Liver (tissue), 9 donors: ENCODE measurements around the gene RANBP3. TPM values are rescaled to one million over a fixed set of nuclear protein-coding genes. Genes with fewer than 3 reads are reported as not detected.

ENCODE experiments used
- DNase-seq: peaks from one replicate; pipeline ENCODE4 v3.0.0-alpha.2; 2017; ENCODE audit warnings: low spot score
- H3K27ac ChIP-seq, 2 donors: one replicate each; pipeline ENCODE4 v1.7.0; 2013; ENCODE audit warnings: inconsistent platforms in 2 of 2, low read length in 2 of 2, control low read depth in 1 of 2, low read depth in 1 of 2, mild to moderate bottlenecking in 1 of 2
- H3K27me3 ChIP-seq, 4 donors: one replicate each; pipeline versions ENCODE4 v1.6.1 to v1.7.0; 2013; ENCODE audit warnings: low read length in 3 of 4, inconsistent platforms in 1 of 4, mild to moderate bottlenecking in 1 of 4, moderate library complexity in 1 of 4; ENCODE audit not compliant: control insufficient read depth in 4 of 4, insufficient read depth in 4 of 4
- H3K36me3 ChIP-seq, 4 donors: one replicate each; pipeline versions ENCODE4 v1.6.1 to v1.7.0; 2013; ENCODE audit warnings: low read length in 3 of 4, mild to moderate bottlenecking in 3 of 4, low read depth in 1 of 4, moderate library complexity in 1 of 4; ENCODE audit not compliant: control insufficient read depth in 4 of 4, insufficient read depth in 3 of 4
- H3K4me1 ChIP-seq, 4 donors: one replicate each; pipeline versions ENCODE4 v1.6.1 to v1.7.0; 2013; ENCODE audit warnings: low read length in 3 of 4, mild to moderate bottlenecking in 3 of 4, moderate library complexity in 1 of 4; ENCODE audit not compliant: control insufficient read depth in 4 of 4, insufficient read depth in 4 of 4
- H3K4me3 ChIP-seq, 3 donors: one replicate each; pipeline versions ENCODE4 v1.6.1 to v1.7.0; 2013; ENCODE audit warnings: low read length in 3 of 3, control low read depth in 1 of 3, low read depth in 1 of 3, mild to moderate bottlenecking in 1 of 3
- H3K9ac ChIP-seq, 2 donors: one replicate each; pipeline ENCODE4 v1.7.0; 2013; ENCODE audit warnings: low read length in 2 of 2, mild to moderate bottlenecking in 2 of 2, moderate library complexity in 2 of 2, control low read depth in 1 of 2, low read depth in 1 of 2
- H3K9me3 ChIP-seq, 4 donors: one replicate each; pipeline versions ENCODE4 v1.6.1 to v1.7.0; 2013; ENCODE audit warnings: low read length in 3 of 4; ENCODE audit not compliant: control insufficient read depth in 4 of 4
- ATF3 ChIP-seq: IDR thresholded peaks from 2 replicates; pipeline ENCODE4 v1.6.1; 2016; ENCODE audit warnings: antibody characterized with exemption
- CTCF ChIP-seq: fragments of 150-350 bp; IDR thresholded peaks from 2 replicates; pipeline ENCODE4 v1.5.1; 2017; ENCODE audit warnings: improper control_type of control experiment, low read depth, low read length; ENCODE audit not compliant: missing input control
- EGR1 ChIP-seq, 2 donors: IDR thresholded peaks; 2 replicates each; pipeline ENCODE4 v1.6.1; 2016 to 2018; ENCODE audit warnings: antibody characterized with exemption in 2 of 2, low read depth in 2 of 2
- FOXA1 ChIP-seq: IDR thresholded peaks from 2 replicates; pipeline ENCODE4 v1.6.1; 2016; ENCODE audit warnings: antibody characterized with exemption
- FOXA2 ChIP-seq: IDR thresholded peaks from 2 replicates; pipeline ENCODE4 v1.6.1; 2016; ENCODE audit warnings: antibody characterized with exemption
- GABPA ChIP-seq, 2 donors: IDR thresholded peaks in 1 of 2; conservative IDR thresholded peaks in 1 of 2; 2 replicates each; pipeline ENCODE4 v1.6.1; 2016; ENCODE audit warnings: antibody characterized with exemption in 2 of 2, mild to moderate bottlenecking in 1 of 2, moderate library complexity in 1 of 2
- HNF4A ChIP-seq, 2 donors: conservative IDR thresholded peaks; 2 replicates each; pipeline ENCODE4 v1.6.1; 2016; ENCODE audit warnings: antibody characterized with exemption in 2 of 2, mild to moderate bottlenecking in 2 of 2
- HNF4G ChIP-seq: IDR thresholded peaks from 2 replicates; pipeline ENCODE4 v1.6.1; 2016; ENCODE audit warnings: antibody characterized with exemption
- JUND ChIP-seq, 2 donors: IDR thresholded peaks; 2 replicates each; pipeline ENCODE4 v1.6.1; 2016; ENCODE audit warnings: antibody characterized with exemption in 2 of 2
- MAX ChIP-seq: IDR thresholded peaks from 2 replicates; pipeline ENCODE4 v1.6.1; 2016; ENCODE audit warnings: antibody characterized with exemption
- NR2F2 ChIP-seq: IDR thresholded peaks from 2 replicates; pipeline ENCODE4 v1.6.1; 2016; ENCODE audit warnings: antibody characterized with exemption
- RAD21 ChIP-seq, 2 donors: IDR thresholded peaks; 2 replicates each; pipeline ENCODE4 v1.6.1; 2016; ENCODE audit warnings: antibody characterized with exemption in 2 of 2, mild to moderate bottlenecking in 2 of 2
- REST ChIP-seq: IDR thresholded peaks from 2 replicates; pipeline ENCODE4 v1.6.1; 2016; ENCODE audit warnings: antibody characterized with exemption, mild to moderate bottlenecking
- RXRA ChIP-seq, 2 donors: IDR thresholded peaks; 2 replicates each; pipeline ENCODE4 v1.6.1; 2017 to 2018; ENCODE audit warnings: antibody characterized with exemption in 2 of 2, mild to moderate bottlenecking in 1 of 2
- SP1 ChIP-seq: IDR thresholded peaks from 2 replicates; pipeline ENCODE4 v1.6.1; 2018; ENCODE audit warnings: antibody characterized with exemption, mild to moderate bottlenecking
- TAF1 ChIP-seq: conservative IDR thresholded peaks from 2 replicates; pipeline ENCODE4 v1.6.1; 2016; ENCODE audit warnings: antibody characterized with exemption, mild to moderate bottlenecking
- YY1 ChIP-seq: IDR thresholded peaks from 2 replicates; pipeline ENCODE4 v1.6.1; 2016; ENCODE audit warnings: antibody characterized with exemption, mild to moderate bottlenecking
- ZBTB33 ChIP-seq: IDR thresholded peaks from 2 replicates; pipeline ENCODE4 v1.6.1; 2016; ENCODE audit warnings: antibody characterized with exemption
- WGBS: extraction: QIAGEN DNeasy Blood & Tissue Kit; methylation state at CpG from one replicate; pipeline ENCODE4 v1.1.7; 2013; 5-methylcytosine and 5-hydroxymethylcytosine counted together
- polyA plus RNA-seq, 2 donors: library from polyadenylated mRNA; stranded (reverse) in 1 of 2; unstranded in 1 of 2; fragments of 200-250 nt in 1 of 2; fragments of >200 nt in 1 of 2; fragmentation: Nextera tagmentation in 1 of 2; extraction: Ambion mirVana in 1 of 2; gene quantifications; one replicate each; pipeline versions ENCODE4 v1.2.1 to v1.2.3, GENCODE V29; 2013 to 2015
- total RNA-seq, 2 donors: library from RNA; depleted of rRNA; stranded (reverse); fragments of >200 nt; gene quantifications; one replicate each; pipeline ENCODE4 v1.2.3, GENCODE V29; 2014
- donor health status: healthy.
- donor health status: healthy.
- donor health status: healthy.
- donor health status: healthy.
- donor health status: healthy.

Gene RANBP3
- total and polyA plus RNA-seq, 4 donors: 10.0 to 23.3 (median 20.7) TPM

GRCh38 chr19:5935473-5936291 lies 42.3 kb downstream of the RANBP3 start:
- DNase-seq: no peak
- H3K4me1 ChIP-seq: peaks cover 6 to 23% (median 17%) of the 10 kb centered on the region in 4 donors
- H3K27ac ChIP-seq: peak overlapping the region; percentile 16 to 81
- TF ChIP-seq HNF4A (conservative IDR thresholded peaks at IDR 0.05) (no peak), RXRA (IDR thresholded peaks at IDR 0.05) (no peak), ATF3 (no peak), RAD21 (IDR thresholded peaks at IDR 0.05) (no peak), MAX (no peak), FOXA2 (no peak), JUND (IDR thresholded peaks at IDR 0.05) (no peak), CTCF (no peak), GABPA (IDR thresholded peaks at IDR 0.05 in 1 of 2, conservative IDR thresholded peaks at IDR 0.05 in 1 of 2) (no peak), SP1 (no peak), YY1 (no peak), ZBTB33 (no peak), FOXA1 (no peak), HNF4G (no peak)
- no peaks in the 10 kb centered on the region for H3K9me3 ChIP-seq
- H3K9ac ChIP-seq: no peak overlapping the region
- no peaks in the 10 kb centered on the region for H3K27me3 ChIP-seq
- H3K4me3 ChIP-seq: no peak overlapping the region
- H3K36me3 ChIP-seq: peaks cover 4 to 24% (median 11%) of the 10 kb centered on the region in 4 donors
- 86% methylated on average over 25 of the region's 25 CpGs for WGBS

- no peaks in the 10 kb centered on the region for H3K9me3 ChIP-seq
- no peak overlapping the region for H3K27ac ChIP-seq
- H3K36me3 ChIP-seq: peaks cover 4 to 25% (median 8%) of the 10 kb centered on the region in 4 donors
- H3K27me3 ChIP-seq: no peaks in the 10 kb centered on the region
- TF ChIP-seq CTCF (no peak), FOXA2 (no peak), GABPA (IDR thresholded peaks at IDR 0.05 in 1 of 2, conservative IDR thresholded peaks at IDR 0.05 in 1 of 2) (no peak), SP1 (no peak), RAD21 (IDR thresholded peaks at IDR 0.05) (no peak), JUND (IDR thresholded peaks at IDR 0.05) (no peak), FOXA1 (no peak), MAX (no peak), NR2F2 (no peak), REST (no peak), RXRA (IDR thresholded peaks at IDR 0.05) (no peak), TAF1 (no peak), EGR1 (IDR thresholded peaks at IDR 0.05; ENCODE audit: low read depth in 2 of 2) (no peak), HNF4A (conservative IDR thresholded peaks at IDR 0.05) (no peak)
- DNase-seq: no peak
- H3K4me1 ChIP-seq: peaks cover 6 to 23% (median 17%) of the 10 kb centered on the region in 4 donors
- no peak overlapping the region for H3K9ac ChIP-seq
- 84% methylated on average over 16 of the region's 16 CpGs for WGBS
- no peak overlapping the region for H3K4me3 ChIP-seq
These were observed 43.0 kb downstream of the RANBP3 start for GRCh38 chr19:5934774-5935472.
